NCI-H1417 (cell line): ENCODE measurements around the gene R3HDM2.
"Not testable (repeated sequence)": the region's sequence is repeated elsewhere in the genome, so short reads cannot be mapped to it uniquely, and the experiment has no call there.

Experiments used
- DNase-seq, 3 experiments: peaks; one replicate each; lab custom pipeline; 2025; lab: John Stamatoyannopoulos, UW

The R3HDM2 gene

DNA sequence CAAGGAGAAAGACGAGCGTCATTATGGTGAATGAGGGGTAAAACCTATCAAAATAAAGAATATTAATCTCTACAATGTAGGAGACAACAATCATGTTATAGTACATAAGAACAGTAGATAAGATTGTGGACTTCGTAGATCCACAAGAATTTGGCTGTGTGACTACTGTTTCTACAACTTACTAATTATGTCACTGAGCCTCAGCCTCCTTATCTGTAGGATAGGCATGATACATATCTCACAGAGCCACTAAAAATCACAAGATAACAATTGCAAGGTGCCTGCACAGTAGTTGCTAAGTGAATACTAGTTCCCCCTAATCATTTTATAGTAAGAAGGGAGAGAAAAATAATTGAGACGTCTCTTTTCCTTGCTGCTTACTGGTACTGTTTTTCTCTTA lies 101.6 kb downstream of the R3HDM2 start:
- no peak for DNase-seq

GRCh38 chr12:57325395-57325794 lies 105.4 kb downstream of the R3HDM2 start:
- no peak for DNase-seq

DNA sequence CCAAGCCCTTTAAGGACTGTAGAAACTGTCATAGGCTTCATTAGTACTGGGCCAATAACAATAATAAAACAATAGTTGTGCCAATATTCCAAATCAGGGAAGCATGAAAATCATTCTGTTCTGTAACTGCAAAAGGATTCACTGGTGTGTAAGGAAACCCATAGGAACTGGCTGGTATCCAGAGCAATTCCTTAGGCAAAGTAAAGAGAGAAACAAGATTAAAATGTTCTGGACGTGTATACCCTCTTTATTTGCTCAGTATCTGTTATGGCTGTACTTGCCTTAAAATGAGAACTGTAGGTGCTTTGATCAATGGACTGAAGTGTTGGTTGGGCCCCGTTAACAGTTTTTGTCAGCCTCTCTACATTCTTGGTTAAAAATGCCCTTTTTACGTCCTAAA lies 107.4 kb downstream of the R3HDM2 start:
- DNase-seq, result no peak

- no peak for DNase-seq
Observed at GRCh38 chr12:57320639-57321038, 110.2 kb downstream of the R3HDM2 start.

GRCh38 chr12:57319678-57320469 lies 111.0 kb downstream of the R3HDM2 start:
- DNase-seq, result no peak

- no peak for DNase-seq
Observed at GRCh38 chr12:57315681-57316080, 115.2 kb downstream of the R3HDM2 start.

GRCh38 chr12:57312287-57312686 lies 118.6 kb downstream of the R3HDM2 start:
- DNase-seq, result not testable (repeated sequence)

- no peak for DNase-seq
Observed at GRCh38 chr12:57309420-57309819, 121.4 kb downstream of the R3HDM2 start.

DNA sequence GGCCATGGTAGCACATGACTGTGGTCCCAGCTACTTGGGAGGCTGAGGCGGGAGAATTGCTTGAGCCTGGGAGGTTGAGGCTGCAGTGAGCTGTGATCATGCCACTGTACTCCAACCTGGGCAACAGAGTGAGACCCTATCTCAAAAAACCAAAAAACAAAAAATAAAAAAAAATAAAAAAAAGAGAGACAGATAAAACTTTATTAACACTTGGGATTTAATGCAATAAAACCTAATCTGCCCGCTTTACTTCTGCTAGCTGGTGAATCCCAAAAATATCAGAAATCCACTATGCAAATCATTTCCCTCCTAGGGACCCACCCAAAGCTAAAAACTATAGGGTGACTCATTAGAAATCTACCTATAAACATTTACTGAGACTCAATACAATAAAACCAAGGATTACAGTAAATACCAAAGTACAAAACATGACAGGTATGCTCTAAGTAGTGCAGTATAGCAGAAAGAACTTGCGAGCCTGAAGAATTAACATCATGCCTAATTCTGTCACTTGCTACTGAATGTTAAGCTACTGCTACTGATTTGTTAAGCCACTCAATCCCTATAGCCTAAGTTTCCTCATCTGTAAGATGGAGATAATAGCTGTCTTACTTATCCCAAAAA lies 129.8 kb downstream of the R3HDM2 start:
- DNase-seq, result no peak

DNA sequence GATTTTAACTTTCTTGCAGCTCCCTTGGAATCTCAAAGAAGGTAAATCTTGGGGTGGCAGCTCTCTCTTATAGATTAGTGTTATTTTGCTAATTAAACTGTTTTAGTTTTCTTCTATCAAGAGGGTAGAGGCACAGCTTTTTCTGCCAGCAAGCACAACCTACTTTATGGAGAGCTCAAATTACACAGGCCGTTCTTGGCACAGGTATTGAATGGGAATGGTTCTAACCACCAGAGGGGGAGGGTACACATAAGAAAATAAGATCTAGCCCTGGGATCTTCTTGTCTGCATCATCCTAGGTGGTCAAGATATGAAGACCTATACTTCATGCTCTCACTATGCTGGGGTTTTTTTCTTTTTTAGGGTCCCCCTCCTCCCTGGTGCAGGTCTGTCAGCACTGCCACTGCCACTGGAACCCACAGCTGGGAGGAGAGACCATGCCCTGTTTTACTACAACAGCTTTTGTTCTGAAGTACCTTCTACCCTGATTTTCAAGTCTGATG lies 131.3 kb downstream of the R3HDM2 start:
- peak in 1 of 3 experiments; percentile 59 for DNase-seq

GRCh38 chr12:57296291-57296690 lies 134.6 kb downstream of the R3HDM2 start:
- DNase-seq, result no peak

DNA sequence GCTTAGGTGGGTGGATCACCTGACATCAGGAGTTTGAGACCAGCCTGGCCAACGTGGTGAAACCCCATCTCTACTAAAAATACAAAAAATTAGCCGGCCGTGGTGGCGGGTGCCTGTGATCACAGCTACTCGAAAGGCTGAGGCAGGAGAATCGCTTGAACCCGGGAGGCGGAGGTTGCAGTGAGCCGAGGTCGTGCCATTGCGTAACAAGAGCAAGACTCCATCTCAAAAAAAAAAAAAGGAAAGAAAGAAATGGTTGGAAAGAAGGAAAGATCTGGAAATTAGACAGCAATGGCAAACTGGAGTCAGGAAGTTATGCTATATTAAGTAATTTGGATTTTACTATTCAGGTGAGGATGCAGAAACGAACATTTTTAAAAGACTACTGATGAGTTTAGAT lies 148.8 kb downstream of the R3HDM2 start:
- DNase-seq, result not testable (repeated sequence)

- DNase-seq, result peak in 1 of 3 experiments; percentile 32
Observed at GRCh38 chr12:57280211-57281062, 150.4 kb downstream of the R3HDM2 start.

DNA sequence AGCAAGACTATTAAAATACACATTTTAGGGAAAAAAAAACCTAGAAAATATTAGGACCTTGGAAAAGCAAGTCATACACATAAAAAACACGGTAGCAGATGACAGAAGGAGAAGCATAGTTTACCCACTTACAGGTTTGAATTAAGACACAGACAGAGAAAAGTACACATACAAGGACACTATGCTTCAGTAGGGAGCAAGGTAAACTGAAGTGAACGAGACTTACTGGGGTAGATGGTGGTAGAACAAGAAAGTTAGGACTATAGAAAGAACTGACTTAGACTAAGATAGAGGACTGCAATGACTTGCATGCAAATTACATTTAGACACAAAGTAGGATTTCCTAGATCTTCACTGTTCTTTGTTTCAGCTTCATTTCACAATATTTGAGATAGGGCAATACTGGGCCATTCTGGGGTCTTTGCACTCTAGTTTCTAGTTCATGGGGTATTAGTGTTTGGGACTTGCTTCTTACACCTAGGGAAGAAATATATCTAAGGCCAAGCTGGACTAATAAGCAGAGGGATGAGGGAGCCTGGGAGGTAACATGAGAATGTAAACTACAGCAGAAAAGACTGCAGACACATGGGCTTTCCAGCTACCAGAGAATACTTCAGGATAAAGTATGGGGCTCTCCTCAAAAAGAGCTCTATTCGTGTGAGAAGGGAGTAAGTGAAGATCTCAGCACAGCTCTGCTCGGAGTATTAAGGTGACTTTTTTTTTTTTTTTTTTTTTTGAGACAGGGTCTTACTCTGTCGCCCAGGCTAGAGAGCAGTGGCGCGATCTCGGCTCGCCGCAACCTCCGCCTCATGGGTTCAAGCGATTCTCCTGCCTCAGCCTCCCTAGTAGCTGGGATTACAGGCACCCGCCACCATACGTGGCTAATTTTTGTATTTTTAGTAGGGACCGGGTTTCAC lies 152.1 kb downstream of the R3HDM2 start:
- no peak for DNase-seq

GRCh38 chr12:57276935-57277563 lies 153.8 kb downstream of the R3HDM2 start:
- peak; percentile 8 to 54 (median 16) for DNase-seq

GRCh38 chr12:57276233-57276632 lies 154.6 kb downstream of the R3HDM2 start:
- DNase-seq, result not testable (repeated sequence)

- DNase-seq, result no peak
Observed at GRCh38 chr12:57273516-57273915, 157.3 kb downstream of the R3HDM2 start.

DNA sequence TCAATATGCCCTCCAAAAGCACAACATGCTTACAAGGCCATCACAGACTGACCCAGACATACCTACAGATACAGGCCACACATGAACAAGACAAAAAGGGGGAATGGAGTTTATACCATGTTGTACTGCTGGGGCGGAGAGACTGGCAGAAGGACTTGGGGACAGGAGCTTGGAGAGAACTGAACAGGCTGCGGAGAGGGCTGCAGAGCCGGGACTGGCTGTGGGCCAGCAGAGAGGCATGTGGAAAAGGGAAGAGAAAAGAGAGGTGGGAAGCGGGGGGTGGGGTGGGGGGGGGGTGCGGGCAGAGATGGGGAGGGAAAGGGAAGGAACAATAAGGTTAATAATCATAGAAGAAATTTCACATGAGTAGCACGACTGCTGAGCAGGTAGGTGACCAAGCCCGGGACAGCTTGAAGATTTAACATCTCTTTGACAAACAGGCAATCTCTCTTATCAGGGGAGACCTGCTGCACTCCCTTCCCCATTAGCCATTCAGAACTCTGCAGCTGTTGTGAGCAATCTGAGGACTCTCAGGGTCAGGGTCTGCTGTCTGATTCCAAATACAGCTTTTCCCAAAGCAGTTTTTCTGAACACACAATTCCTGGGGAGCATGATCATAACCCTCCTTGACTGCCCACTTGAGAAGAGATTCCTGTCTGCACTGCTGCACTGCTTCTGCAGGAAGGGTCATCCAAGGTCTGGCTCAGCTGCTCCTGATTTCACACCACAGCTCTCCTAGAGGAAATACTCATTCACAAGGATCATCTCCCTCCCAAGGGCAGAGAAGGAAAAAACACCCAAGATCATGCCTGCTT lies 158.3 kb downstream of the R3HDM2 start:
- DNase-seq, result peak in 1 of 3 experiments; percentile 66

- DNase-seq, result peak in 1 of 3 experiments; percentile 21
Observed at GRCh38 chr12:57270966-57271470, 159.8 kb downstream of the R3HDM2 start.

DNA sequence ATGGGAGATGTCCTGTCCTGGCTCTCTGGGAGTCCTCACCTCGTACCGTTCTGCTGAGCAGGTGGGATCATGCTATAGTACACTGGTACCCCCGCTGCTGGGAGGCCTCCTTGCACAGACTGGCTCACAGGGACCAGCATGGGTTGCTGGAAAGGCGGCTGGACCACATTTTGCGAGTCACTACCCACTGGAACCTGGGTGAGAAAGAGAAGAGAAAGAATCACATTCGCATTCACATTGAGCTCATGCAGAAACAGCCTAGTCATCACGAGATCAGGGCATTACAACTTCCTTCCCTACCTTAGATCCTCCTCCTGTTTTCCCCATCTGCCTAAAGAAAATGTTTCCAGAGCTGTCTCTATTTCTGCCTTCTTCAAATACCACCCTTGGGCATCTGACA lies 162.6 kb downstream of the R3HDM2 start:
- no peak for DNase-seq
